GM12875 (cell line): ENCODE measurements around the gene EPN1.

Experiments
- H3K4me3 ChIP-seq: one replicate; pipeline ENCODE4 v1.5.1; 2011; ENCODE audit warnings: low read depth, low read length, control low read depth
- TF ChIP-seq, protein P1 (sequence below): IDR thresholded peaks from 2 replicates; pipeline ENCODE4 v1.5.1; 2011; ENCODE audit warnings: low read depth, mild to moderate bottlenecking, control low read depth, inconsistent platforms, low read length, moderate library complexity, borderline replicate concordance; ENCODE audit not compliant: insufficient read depth

The EPN1 gene

DNA sequence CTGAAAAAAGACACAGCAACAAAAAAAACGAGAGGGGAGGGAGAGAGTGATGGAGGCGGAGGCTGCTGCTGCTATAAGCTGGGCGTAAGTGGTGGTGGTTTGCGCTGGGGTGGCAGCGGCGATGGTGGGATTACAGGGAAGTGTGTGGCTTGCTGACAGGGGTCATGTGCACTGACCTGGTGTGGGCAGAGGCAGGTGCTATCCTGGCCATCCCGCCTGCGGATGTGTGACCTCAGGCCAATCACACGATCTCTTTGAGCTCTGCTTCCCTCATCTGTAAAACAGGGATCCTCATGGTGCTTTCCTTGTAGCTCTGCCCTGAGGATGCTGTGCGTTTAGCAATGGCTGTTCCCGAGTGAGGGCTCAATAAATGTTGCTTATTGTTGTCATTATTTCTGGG is 37.5 kb upstream of the EPN1 start:
- no peak overlapping the region for H3K4me3 ChIP-seq
- TF ChIP-seq, protein P1, sequence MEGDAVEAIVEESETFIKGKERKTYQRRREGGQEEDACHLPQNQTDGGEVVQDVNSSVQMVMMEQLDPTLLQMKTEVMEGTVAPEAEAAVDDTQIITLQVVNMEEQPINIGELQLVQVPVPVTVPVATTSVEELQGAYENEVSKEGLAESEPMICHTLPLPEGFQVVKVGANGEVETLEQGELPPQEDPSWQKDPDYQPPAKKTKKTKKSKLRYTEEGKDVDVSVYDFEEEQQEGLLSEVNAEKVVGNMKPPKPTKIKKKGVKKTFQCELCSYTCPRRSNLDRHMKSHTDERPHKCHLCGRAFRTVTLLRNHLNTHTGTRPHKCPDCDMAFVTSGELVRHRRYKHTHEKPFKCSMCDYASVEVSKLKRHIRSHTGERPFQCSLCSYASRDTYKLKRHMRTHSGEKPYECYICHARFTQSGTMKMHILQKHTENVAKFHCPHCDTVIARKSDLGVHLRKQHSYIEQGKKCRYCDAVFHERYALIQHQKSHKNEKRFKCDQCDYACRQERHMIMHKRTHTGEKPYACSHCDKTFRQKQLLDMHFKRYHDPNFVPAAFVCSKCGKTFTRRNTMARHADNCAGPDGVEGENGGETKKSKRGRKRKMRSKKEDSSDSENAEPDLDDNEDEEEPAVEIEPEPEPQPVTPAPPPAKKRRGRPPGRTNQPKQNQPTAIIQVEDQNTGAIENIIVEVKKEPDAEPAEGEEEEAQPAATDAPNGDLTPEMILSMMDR = no peak

- TF ChIP-seq, protein P1 = peak; percentile 68
- H3K4me3 ChIP-seq = no peak overlapping the region
Observed at GRCh38 chr19:55638864-55639359, 36.1 kb upstream of the EPN1 start.

GRCh38 chr19:55640043-55640576 is 34.9 kb upstream of the EPN1 start:
- H3K4me3 ChIP-seq = peak overlapping the region; percentile 80
- TF ChIP-seq, protein P1 = peak; percentile 63

DNA sequence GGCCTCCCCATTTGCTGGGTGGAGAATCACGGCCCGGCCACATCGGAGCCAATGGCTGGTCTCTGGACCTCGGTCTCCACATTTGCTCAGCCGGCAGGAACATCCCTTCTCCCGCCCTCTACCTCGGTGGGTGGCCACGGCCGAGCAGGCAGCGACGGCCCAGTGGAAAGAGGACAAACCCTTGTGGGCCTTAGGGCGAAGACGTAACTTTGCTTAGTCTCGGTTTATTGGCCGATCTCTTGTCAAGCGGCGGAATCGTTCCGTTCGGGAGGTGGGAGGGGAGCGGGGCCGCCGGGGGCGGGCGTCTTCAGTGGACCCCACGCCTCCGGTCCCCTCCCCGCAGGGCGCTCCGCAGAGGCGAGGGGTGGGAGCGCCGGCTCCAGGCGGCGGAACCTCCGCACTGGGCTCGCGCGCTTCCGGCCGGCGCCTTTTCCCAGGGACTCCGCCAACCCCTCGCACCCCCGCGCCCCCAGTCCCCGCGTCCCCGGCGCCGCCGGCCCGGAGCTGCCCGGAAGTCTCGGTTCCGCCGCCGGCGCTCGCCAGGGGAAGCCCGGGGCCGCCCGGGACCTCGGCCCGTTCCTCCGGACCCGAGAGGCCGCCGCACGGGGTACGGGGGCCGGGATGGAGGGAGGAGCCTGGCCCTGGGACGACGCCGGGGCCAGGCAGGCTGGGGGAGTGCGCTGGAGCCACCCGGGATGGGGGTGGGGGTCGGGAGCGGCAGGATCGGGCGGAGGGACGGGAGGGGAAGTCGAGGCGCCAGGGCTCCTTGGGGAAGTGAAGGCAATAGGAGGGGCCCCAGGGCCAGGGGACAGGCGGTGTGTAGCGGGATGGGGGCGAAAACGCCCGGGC is 34.2 kb upstream of the EPN1 start, which contains the start of gene ZNF580:
TSS of gene ZNF580 (plus strand) at position 426 of the 849 bp plus-strand sequence. CDS start 1,507 bp downstream, outside the sequence.
- peak within 1 kb of the TSS; percentile 80 for H3K4me3 ChIP-seq
- TF ChIP-seq, protein P1 = no peak

GRCh38 chr19:55641426-55642152 is 33.4 kb upstream of the EPN1 start:
- H3K4me3 ChIP-seq = peak overlapping the region; percentile 80
- TF ChIP-seq, protein P1 = no peak

DNA sequence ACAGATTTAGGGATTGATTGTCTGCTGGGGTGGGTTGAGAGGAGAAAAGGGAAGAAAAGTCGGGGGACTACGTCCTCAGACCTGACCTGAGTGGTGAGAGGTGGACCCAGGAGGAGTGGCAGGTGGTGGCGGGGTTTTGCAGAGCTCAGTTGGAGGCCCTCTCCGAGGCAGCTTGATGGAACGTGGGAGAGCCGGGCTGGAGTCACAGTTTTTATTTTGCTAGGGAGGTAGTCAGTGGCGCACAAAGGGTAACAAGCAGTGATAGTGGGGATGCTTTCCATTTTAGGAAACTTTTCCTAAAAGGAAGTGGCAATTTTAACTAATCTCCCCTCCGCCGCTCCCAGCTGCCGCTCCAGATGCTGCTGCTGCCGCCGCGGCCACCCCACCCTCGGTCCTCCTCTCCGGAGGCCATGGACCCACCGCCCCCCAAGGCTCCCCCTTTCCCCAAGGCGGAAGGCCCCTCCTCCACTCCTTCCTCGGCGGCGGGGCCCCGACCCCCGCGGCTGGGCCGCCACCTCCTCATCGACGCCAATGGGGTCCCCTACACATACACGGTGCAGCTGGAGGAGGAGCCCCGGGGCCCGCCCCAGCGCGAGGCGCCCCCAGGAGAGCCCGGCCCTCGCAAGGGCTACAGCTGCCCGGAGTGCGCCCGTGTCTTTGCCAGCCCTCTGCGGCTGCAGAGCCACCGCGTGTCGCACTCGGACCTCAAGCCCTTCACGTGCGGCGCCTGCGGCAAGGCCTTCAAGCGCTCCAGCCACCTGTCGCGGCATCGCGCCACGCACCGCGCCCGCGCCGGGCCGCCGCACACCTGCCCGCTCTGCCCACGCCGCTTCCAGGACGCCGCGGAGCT is 32.6 kb upstream of the EPN1 start:
- TF ChIP-seq, protein P1 = no peak
- H3K4me3 ChIP-seq = peak overlapping the region; percentile 80
